Putamen (tissue), 1 donor: ENCODE data around the gene TIAM2.
"Not testable (repeated sequence)": the region's sequence is repeated elsewhere in the genome, so short reads cannot be mapped to it uniquely, and the experiment has no call there.

Source experiments
- DNase-seq: peaks from one replicate; pipeline ENCODE4 v3.0.0-alpha.2; 2016; ENCODE audit warnings: low spot score

TIAM2 gene

DNA sequence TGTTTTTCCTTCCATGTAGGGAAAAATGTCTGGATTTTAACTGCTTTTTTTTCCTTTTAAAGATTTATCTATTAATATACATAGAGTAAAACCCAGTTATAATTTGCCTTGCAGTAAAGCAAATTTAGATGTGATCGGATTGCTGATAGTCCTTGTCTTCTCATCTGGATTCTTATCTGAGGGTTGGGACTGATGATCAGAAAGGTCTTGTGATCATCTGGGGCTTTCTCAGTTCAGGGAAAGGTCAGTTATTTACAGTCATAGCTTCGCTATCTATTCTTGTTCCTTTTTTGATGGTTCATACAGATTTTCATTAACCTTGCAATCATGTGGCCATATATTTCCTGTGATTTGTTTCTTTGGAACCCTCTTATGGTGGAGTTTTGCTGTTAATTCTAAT is 204.9 kb downstream of the TIAM2 start:
- DNase-seq: no peak

DNA sequence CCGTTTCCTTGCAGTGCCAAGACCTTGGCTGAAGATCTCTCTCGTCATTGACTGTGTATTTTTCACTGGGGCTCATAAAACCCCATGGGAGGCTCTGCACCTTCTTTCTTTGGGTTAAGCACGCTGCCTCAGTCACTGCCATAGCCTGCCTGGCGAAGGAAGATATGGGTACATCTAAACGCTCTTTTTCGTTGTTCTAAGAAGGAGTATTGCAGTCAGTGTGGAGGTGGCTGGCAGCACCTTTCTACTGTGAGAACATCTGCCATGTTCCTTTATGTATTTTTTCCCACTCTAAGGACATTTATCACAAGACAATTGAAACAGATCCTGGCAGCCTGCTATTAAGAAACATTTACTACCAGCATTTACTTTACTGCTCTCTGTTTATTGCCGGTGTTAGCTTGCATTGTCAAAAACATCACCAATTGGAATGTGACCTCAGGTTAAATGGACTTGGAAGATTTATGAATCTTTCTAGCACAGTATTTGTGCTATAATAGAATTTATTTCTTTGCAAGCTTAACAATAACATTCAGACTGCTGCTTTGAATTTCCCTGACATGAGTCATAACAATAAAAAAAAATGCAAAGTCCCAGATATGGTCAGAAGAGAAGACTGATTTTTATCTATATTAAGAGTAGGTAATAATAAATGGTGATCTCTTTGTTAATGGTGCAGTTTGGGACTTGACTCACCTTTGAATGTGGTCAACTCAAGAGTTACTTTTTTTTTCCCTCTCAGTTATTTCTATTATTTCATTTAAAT is 206.5 kb downstream of the TIAM2 start:
- DNase-seq: no peak

DNA sequence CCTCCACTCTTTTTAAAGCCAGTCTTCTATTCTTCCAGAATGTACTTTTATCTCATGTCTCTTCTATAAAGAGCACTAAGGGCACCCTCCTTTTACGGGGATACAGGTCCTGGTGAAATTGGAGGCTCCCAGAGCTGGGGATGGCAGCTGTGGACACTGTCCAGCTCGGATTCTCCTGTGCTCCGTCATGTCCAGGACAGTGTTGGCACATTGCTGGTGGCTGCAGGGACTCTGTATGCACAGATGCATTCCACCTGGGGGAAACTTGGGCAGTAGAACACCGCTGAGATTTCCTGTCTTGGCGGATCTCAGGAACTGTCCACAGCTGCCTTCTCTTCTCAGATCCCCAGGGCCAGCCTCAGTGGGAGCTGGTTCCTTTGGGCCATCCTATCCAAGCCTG is 212.1 kb downstream of the TIAM2 start:
- no peak for DNase-seq

DNA sequence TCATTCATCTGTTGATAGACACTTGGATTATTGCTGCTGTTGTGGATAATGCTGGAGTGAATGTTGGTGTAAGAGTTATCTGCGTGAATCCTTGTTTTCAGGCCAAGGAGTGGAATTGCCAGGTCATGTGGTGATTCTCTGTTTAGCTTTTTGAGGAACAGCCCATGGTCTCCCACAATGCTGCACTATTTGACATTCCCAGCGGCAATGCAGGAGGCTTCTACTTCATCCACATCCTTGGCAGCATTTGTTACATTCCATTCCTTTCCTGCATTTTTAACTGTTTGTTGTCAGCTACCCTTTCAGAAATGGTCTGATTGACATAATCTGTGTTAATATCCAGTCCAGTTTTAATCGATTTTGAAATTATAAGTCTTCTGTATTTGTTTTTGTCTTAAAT is 217.0 kb downstream of the TIAM2 start:
- DNase-seq: no peak

DNA sequence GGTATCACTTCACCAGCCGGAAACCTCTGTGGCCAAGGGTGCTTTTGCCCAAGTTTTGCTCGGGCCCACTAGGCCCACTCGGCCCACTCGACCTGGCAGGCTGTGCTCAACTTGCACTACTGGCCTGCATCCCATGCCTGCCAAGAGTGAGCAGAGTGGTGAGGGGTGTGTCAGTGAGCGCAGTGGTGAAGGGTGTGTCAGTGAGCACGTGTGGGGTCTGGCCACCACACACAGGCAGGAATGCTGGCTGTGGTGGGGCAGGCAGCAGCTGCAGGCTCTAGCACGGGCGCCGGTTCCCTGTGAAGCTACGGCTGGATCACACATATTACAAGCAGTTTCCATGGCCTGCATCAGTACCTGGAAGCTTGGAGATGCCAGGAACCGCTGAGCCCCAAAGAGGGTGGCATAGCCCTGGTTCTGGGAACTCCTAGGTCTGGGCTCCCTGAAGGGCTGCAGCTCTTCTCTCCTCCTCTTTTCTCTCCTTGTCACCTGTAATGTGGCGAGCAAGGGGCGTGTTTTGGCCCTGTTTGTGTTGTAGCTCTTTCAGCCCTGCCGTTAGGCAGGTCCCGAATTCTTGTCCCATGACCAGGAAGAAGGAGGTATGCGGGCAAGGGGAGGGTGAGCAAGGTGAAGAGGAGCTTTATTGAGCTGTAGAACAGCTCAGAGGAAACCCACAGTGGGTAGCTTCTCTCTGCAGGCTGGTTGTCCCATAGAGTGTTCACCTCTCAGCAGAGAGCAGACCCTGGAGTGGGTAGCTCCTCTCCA is 217.7 kb downstream of the TIAM2 start:
- DNase-seq: no peak

DNA sequence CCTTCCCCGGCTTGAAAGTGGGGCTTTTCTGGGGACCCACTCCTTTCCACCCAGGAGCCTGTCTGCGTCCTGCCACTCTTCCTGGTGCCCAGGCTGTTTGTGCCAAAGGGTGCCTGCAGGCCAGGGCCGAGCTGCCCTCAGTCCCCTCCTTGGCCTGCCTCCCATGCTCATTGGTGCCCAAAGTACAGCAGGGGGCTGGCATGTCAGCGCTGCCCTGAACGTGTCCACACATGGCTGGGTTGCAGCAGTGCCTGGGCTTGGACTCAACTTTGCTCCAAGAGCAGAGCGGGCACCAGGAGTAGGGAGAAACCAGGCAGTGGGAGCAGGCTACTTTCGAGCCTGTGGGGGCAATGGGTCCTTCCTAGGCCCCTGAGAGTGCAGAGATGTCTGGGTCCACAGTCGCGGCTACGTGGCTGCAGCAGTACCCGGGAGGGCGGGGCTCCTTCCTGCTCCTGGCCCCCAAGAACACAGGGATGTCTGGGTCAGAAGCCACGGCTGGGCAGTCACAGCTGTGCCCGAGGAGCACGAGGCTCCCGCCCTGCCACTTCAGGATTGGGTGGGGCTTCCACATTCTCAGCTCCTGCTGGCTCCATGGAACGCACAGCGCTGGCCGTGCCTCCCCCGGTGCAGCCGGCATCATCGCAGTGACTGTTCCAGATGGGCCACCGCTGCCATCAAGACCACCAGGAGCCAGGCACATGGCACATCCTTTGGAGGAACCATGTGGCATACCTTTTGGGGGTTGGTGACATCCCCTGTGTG is 218.7 kb downstream of the TIAM2 start:
- no peak for DNase-seq

DNA sequence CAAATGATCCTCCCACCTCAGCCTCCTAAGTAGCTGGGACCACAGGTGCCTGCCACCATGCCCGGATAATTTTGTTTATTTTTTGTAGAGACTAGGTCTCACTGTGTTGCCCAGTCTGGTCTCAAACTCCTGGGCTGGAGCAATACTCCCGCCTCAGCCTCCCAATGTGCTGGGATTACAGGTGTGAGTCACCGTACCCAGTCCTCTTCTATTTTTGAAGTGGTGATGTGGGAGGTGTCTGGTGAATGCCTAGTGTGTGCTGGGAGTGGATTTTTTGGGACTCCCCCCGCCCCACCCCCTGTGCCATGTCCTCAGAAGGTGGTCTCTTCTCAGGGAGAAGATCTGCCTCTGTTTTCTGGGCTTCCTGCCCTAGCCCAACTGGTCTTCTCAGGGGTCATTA is 220.8 kb downstream of the TIAM2 start:
- DNase-seq: no peak

DNA sequence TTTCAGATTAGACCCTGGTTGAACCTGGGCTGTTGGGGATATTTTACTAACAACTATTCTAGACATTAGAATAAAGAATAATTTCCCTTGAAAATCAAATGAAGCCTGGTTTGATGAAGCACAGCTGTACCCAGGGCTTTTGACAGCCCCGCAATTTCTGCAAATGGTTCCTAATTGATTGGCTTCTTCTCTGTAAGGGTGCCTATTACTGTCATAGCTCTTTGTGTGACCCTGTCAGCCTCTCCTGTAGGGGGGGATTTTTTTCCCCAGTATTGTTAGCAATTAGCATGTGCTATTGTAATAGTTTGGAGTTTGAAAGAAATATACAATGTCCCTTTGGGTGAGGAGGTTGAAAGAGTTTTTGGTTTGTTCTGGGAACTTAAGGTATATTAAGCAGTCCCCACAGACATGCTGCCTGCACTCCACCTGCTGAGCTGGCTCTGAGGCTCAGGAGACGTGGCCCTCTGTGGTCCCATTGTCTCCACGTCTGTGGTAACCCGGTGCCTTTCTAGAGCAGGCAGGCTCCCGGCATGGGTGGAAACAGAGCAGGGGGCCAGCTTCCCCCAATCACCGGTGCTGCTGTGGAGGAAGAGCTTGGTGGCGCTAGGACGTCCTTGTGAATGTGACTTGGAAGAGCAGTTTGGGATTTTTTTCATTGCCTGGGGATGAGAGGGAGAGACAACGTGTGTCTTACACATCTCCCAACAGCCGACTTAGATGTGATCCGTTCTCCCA is 221.4 kb downstream of the TIAM2 start:
- no peak for DNase-seq

DNA sequence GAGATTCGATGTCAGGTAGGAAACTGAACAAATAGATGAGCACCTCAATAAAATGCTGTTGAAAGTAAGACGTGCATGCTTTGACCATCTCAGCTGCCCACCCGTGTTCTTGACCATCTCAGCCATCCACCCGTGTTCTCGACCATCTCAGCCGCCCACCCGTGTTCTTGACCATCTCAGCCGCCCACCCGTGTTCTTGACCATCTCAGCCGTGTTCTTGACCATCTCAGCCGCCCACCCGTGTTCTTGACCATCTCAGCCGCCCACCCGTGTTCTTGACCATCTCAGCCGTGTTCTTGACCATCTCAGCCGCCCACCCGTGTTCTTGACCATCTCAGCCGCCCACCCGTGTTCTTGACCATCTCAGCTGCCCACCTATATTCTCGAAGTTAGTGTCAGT is 223.6 kb downstream of the TIAM2 start:
- not testable (repeated sequence) for DNase-seq

DNA sequence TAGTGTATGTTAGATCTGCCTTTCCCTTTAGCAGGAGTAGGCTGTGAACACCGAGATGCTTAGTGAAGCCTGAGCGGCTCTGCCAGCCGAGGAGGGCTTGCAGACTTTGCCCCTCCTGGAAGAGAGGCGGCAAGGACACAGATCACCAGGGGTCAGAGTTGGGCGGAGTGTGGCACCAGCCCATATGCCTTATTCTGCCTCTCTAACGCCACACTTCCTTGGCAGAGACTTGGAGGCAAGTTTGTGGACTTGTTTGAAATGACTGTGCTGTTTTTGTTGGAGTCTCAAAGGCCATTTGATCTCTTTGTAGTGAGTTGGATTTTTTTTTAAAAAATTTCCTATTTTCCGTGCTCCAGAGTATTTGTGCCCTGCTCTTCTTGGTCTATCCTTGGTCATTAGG is 224.2 kb downstream of the TIAM2 start:
- DNase-seq: no peak

DNA sequence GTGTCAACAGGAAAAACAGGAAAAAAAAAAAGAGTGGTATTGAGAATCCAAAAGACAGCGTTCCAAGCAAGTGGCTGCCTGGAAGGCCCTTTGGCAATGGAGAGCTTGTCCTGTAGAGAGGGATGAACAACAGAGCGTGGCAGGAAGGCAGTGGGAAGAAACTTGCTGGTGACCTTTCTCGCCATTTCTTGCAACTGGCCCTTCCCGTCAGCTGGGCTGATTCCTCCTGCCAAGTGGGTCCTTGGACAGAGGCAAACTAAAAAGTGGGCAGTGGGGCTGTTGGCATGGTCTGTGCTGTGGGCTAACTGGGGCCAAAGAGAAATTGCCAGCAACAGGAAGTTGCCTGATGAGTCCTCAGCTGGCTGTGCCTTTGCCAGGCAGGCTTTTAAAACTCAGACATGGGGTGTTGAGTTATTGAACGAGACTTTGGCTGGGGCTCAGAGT is 224.8 kb downstream of the TIAM2 start:
- DNase-seq: no peak

DNA sequence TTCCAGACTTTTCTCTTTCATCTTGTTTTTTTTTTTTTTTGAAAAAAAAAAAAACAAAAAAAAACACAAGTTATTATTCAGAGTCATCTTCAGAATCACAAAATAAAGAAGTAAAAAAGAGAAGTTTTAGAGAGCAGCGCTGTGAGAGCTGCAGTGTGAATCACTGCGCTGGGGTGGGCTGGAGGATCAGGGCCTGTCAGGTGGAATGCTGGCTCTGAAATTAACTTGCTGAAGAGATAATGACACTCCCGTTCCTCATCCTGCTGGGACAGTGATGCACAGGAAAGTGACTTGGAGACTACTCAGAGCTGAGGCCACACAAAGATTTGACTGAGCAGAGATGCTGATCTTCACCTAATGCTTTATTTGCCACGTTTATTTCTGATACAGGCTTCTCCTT is 226.0 kb downstream of the TIAM2 start:
- no peak for DNase-seq

DNA sequence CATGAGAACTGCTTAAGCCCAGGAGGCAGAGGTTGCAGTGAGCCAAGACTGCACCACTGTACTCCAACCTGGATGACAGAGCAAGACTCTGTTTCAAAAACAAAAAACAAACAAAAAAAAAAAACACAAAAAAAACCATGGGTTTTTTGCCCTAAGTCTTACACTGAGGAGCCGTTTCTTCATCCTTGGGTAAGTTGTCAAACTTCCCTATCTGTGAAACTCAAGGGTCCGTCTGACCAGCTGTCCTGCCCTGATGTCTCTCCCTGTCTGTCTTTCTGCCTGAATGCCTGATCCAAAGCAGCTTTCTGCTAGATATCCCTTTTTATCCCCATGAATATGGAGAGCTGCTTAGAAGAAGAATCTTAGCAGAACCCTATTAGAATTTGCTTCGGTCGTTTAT is 227.4 kb downstream of the TIAM2 start:
- DNase-seq: no peak

DNA sequence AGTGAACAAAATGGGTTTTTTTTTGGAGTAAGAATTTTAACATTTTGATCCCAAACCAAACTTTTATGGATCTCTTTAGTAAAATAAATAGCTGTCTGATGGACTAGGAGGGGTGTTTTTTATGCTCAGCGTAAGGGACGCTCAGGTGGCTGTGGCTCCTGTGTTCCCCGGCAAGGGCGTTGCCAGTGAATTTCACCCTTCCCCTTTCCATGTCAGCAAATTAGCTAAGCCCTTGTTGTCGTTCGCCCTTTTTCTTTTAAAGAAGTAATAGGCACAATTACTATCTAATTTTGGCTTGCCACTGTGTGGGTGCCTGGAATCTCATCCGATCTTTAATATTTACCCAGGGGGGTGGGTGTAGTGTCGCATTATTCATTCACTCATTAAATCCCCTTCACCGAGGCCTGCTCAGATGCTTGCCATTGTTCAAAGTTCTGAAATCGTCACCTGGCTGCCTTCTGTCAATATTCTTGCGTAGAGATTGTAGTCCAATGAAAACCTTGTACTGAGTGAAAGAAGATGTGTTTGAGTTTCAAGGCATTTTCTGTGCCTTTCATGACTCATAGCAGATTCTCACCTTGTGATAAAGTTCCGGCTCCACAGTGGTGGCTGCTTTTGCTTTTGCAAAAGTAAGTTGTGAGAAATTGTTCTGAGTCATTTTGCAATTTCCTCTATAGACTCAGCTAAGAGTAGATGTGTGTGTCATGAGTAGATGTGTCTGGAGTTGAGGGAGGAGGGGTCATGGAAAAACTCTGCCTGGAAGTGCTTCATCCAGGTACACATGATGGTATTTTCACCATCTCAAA is 228.7 kb downstream of the TIAM2 start:
- DNase-seq: peak; percentile 75

DNA sequence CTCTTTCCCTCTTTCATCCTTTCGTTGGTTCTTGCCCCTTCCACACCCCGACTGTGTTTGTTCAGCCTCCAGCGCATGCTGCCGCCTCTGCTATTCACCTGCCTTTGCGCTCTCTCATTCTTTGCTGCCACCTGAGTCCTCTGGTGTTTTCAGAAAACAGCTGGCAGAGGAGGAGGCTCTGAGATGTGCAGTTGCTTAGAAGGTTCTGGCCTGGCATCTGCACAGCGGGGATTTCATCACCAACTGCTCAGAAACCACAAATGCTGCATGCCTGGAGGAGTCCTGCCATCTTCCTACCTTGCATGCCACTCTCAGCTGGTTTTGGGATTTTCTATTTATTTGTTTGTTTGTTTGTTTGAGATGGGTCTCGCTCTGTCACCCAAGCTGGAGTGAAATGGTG is 229.5 kb downstream of the TIAM2 start:
- no peak for DNase-seq

DNA sequence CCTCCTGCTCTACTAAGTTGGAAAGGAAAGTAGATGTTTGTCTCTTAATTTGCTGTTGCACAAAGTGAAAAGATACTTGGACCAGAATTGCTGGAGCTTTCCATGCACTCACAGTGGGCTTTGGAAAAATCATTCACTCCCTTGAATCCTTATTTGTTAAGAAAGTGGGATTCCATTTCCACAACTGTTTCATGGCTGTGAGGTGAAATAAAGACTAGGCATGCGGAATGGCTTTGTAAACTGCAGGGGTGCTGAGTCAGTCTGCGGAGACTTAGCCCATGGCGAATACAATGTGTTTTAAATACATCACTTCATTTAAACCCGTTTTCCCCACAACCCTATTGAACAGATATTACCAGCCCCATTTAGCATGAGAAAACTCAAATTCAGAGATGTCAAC is 231.9 kb downstream of the TIAM2 start:
- no peak for DNase-seq

DNA sequence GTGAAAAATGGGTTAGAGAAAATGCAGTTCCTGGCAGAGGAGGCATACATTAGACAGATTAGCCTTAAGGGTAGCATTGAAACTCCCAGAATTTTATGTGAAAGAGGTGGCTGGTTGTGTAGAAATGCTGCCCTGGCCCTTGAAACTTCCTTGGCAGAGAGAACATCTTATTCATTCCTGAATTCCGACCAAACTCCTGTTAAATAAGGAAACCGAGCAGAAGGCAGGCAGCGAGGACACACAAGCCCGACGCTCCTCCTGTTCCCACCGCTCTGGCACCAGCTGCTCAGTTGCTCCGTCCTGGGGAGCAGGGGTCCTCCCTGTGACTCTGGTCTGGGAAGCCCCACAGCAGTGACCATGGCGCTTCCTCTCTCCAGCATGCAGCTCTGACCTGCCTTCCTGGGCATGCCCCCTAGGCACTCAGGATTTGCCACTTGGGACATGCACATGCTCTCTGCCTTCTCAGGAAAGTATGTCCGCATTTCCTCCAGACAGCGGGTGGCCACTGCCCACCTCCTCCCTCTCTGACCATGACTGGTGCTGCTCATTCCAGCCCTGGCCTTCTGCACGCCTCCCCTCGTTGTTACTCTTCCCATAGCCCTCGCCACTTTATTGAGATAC is 233.5 kb downstream of the TIAM2 start:
- no peak for DNase-seq

DNA sequence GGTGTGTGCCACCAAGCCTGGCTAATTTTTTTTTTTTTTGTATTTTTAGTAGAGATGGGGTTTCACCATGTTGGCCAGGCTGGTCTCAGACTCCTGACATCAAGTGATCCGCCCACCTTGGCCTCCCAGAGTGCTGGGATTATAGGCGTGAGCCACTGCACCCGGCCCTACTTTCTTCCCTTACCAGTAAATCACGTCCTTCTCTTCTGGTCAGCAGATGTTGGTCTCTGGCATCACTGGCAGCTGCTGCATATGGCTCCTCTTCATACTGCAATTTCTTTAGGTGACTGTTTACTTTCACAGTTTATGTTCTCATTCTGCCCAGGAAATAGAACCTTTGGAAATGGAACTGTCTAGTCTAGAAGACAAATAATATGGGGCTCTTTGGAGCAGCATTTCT is 235.9 kb downstream of the TIAM2 start:
- DNase-seq: not testable (repeated sequence)

DNA sequence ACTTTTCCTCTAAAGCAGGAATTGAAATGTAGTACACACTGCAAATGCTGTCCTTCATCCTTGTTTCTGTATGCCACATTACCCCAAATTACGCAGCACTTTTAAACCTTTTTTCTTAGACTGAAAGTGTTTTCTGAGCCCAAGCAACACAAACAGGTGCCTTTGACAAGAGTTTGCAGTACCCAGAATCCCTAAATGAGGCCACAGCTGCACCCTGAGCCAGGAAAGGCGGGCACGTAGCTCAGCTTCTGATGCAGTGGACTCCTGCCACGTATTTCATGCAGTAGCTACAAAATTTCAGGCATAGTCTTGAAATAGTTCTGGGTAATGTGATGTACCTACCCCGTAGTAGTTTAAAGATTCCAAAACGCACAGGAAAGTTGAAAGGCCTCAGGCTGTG is 237.7 kb downstream of the TIAM2 start:
- DNase-seq: no peak

DNA sequence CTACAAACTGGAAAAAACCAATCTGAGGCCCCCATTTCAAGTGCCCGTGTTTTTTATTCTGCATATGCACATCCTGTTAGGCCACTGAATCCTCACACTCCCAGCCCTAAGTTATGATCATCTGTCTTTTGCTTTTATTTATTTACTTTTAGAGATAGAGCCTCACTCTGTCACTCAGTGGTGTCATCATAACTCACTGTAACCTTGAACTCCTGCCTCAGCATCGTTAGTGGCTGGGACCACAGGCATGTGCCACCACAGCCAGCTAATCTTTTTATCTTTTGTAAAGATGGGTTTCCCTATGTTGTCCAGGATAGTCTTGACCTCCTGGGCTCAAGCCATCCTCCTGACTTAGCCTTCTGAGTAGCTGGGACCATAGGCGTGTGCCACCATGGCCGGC is 239.1 kb downstream of the TIAM2 start:
- no peak for DNase-seq

DNA sequence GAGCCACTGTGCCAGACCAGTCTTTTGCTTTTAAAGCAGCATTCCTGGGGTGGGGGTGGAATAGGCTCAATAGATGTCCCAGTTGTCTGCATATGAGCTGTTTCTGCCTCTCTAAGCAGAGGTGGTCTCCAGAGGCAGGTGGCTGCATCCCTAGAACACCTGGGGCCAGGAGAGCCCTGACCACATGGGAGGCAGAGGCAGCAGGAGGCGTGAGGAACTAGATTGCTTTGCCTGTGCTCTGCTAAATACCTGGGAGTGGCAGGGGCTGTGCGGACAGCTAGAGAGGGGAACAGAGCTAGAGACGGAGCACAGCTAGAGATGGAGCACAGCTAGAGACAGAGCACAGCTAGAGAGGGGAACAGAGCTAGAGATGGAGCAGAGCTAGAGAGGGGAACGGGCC is 239.6 kb downstream of the TIAM2 start:
- no peak for DNase-seq
